IPS-NIHi7 (cell line): ENCODE data around the gene LRRC15.
A peak's percentile ranks its signal among the peaks of the same experiment; 100 is the strongest.

ENCODE experiments used
- DNase-seq: peaks from one replicate; pipeline ENCODE4 v3.0.0; 2012; ENCODE audit warnings: mixed read lengths; ENCODE audit errors: extremely low spot score

Gene LRRC15

DNA sequence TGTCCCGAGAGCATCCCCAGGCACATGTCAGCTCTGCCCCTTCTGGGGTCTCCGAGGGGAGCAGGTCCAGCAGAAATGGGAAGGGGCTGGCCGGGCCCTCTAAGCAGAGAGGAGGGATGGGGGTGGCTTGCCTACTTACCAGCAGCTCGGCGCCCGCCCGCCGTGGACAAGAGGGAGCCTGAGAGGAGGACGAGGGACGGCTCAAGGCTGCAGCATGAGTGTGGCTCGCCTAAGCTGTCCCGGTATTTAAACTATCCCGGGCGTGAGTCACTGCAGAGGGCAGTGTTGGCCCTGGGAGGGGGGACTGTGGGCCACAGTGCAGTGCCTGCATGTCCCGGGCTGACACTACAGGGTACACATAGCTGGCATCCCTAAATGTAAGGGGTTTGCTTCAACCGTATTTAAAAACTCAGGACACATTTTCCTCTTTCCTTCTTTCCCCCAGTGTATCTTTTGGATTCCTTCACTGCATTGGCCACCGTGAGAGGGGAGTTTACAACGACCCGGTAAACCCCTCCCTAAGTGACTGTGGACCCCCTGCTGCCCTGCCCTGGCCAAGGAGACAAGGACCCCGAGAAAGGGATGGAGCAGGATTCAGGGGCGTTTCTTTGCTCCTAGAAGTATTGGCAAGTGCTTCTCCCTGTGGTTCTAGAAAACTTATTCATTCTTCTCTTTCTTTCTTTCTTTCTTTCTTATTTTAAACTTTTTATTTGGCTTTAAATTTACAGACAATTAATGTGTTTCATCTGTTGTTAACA is at the start of gene LRRC15:
LRRC15 (minus strand) TSS at position 222 of the 758 bp plus-strand sequence. CDS start 8,700 bp downstream, outside the sequence.
- DNase-seq, result peak; percentile 76

DNA sequence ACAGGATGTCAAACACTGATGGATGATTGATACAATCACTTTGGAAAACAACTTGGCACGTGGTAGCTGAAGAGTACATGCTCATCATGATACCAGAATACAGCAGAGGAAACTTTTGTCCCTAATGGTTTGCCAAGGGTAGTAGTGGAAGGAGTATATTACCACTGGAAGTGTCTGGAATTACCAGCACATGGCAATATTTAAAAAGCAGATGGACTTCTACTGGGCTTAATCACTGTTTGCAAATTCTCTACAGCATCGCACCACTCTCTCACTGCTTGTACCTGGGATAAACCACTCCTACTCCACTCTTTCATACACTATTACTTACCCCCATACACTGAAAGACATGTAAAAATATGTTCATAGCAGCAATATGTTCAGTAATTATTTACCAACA is 49.1 kb upstream of the LRRC15 start:
- no peak for DNase-seq

DNA sequence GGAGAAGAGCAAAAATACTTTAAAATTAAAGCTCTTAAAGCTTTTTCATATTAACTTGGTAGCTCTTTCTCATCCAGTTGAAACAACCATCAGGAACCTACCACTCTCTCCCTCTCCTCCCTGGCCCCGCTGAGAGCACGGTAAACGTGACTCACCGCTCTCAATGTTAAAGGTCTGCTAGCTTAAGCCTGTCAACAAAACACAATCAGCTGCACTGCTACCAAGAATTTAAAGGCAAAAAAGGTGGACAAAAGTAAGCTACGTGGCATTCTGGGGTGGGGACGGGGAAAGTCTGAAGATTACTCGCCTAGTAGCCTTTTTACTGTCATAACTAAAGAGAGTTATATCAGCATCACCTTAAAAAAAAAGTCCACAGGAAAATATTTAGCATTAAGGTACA is 37.9 kb upstream of the LRRC15 start:
- DNase-seq, result no peak

DNA sequence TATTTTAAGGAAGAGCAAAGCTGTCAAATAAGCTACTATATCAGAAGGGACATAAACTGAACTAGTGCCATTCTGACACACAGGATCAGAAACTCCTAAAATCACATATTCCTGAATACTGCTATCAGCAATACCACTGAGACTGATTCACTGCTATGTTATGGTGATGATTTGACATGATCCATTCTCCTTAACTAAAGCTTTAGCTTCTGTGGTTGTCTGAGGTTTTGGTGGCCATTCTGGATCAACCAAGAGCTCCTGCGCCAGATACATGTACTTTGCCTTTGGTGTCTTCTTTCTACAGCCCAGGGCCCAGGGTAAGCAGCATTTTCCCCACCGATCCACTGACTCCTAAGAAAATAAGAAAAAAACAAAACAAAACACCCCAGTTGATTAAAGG is 36.2 kb upstream of the LRRC15 start:
- DNase-seq, result no peak

DNA sequence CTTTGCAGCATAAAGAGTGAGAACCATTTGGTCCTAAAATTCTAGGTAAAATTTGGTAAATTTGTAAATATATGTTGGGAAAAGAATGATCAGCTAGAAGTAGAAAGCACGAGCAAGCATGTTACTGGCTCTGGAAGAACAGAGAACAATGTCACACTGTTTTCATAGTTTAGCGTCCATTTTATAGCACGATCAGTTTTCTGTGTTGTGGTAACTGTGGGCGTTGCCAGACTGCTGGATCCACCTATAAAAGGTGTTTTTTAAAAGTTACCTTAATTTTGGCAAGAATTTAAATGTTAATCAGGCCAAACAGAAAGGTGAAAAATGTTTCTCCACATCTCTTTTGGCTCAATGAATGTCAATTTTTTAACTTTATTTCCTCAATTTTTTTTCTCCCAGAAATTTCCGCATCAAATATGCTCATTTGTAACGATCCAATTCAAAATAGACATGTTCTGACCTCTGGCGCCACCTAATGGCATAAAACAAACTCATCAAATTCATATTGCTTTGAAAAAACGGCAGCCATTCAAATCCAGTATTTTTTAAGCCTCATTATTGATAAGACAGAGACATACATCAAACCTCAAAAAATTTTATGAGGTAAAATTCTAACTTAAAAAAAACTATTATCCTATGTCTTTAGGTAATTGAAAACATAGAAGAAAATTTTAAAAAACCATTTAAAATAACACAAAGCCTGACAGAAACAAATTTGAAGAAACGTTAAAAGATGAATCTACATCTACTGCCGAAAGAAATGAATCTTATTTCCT is 35.0 kb upstream of the LRRC15 start:
- no peak for DNase-seq

DNA sequence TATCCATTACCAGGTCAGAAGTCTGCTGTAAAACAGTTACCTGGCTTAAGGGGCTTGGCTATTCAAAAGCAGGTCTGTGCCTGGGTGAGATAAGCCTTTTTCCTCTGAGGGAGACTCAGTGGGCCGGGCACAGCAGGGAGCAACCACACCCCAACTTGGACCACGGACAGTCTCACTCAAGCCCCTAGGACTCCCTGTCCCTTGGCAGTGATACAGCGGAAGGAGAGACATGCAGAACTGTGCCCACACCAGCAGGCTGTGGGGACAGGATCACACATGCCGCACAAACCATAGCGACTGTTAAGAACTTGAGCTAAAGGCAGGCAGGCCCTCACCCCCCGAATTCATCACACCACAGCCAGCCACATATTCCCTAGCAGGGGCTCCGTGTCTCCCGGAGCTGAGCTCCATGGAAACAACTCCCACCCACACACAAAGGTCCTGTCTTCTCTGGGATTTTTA is 32.4 kb upstream of the LRRC15 start:
- no peak for DNase-seq

DNA sequence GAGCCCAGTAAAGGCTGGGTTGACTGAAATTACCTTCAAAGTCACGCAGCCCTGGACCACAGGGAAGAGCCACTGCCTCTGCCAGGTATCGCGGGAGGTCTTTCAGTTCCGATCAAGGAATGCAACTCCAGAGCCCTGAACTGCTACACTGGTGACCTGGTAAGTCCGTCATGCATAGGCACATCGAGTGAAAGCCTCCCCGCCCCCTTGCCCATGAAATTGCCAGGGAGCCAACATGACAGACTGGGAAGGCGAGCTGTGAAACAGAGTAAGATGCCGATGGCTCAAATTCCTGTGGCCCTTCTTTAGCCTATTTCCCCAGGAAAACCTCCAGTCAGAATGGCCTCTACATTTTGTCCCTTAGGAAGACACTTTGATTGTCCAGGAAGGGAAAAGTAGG is 31.8 kb upstream of the LRRC15 start:
- no peak for DNase-seq

DNA sequence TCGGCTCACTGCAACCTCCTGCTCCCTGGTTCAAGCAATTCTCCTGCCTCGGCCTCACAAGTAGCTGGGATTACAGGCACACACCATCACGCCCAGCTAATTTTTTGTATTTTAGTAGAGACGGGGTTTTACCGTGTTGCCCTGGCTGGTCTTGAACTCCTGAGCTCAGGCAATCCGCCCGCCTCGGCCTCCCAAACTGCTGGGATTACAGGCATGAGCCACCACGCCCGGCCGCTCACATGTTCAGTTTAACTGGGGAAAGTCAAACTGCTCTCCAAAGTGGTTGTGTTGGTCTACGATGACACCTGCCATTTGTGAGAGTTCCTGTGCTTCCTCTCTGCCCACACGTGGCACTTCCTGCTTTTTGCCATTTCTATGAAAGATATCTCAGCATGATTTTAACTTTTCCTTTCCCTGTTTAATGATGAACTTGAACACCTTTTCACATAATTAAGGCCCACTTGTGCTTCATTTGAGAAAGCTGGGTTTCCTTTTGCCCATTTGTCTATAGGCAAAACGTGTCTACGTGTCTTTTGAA is 30.4 kb upstream of the LRRC15 start:
- no peak for DNase-seq

DNA sequence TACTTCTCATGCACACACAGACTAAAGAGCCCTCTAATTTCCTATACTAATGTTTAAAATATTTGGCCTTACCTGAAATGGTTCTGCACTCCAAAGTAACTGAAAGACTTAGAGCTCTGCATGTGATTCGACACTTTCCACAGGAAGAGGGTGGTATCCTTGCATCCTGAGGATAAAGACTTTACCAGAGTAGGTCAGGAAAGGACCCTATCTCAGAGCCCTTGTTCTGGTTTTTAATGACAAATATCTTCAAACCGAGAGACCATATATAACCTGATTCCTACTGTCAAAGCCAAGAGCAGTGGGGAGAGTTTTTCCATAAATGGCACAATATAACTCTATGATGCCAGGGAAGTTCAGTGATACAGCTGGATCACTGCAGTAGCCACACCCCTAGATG is 29.6 kb upstream of the LRRC15 start, which contains the start of gene GP5:
GP5 (minus strand) TSS at position 101 of the 400 bp plus-strand sequence. CDS start 984 bp downstream, outside the sequence.
- no peak for DNase-seq

DNA sequence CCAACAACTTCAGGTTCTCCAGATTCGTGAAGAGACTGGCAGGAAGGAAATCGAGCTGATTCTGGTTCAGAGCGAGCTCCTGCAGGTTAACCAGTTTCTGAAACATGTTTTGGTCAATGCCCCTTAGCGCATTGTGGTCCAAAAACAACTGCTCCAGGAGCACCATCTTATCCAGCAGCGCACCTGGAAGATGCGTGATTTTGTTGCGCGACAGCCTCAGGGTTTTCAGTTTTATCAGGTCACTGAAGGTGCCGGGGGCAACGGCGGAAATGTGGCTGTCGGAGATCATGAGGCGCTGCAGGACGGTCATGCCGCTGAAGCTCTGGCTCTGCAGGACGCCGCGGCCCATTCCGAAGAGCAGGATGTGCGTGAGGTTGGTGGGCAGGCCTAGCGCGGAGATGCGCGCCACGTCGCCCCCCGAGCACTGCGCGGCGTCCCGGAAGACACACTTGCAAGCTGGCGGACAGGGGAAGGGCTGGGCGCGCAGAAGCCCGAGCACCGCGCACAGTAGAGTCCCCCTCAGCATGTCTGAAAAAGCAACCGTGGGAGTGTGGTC is 28.3 kb upstream of the LRRC15 start:
- DNase-seq, result no peak

DNA sequence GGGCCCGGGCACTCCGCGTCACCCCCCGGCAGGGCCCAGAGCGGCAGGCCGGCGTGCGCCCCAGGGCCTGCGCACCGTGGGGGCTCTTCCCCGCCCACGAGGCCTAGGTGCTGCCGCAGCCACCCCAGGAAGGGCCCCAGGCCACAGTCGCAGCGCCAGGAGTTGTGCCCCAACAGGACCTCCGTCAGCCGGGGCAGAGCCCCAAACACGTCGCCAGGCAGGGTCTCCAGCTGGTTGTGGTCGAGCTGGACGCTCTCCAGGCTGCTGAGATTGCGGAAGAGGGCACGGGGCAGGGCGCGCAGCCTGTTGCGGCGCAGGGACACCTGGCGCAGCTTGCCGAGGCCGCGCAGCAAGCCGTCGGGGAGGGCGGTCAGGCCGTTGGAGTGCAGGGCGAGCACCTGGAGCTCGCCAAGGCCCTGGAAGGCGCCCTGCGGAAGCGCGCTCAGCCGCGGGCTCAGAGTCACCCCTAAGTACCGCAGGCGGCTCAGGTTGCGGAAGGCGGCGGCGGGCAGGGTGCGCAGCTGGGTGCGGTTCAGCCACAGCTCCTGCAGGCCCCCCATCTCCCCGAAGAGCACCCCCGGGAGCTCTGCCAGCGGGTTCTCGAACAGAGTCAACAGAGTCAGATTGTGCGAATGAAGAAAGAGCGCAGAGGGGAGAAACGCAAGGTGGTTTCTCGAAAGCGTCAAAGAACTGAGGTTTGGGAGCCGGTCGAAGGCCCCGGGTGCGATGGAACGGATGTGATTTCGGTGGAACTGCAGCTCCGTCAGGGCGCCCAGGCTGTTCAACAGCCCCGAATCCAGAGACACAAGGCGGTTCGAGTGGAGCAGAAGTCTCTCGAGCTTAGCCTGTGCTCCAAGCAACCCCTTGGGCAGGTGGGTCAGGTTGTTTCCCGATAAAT is 27.6 kb upstream of the LRRC15 start:
- DNase-seq, result peak; percentile 52

DNA sequence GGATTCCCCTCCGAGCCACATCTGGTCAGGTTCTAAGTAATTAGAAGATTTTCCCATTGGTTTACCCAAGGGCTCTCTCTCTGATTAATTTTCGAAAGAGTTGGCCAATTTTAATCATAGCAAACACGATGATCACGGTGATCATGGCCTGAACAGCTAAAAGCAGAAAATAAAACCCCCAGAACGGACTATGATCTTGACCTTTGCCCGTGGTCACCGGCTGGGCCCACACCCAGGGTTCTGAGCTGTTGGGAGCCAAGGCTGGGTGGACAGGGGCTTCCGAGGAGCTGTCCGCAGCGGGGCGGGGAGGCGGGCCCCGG is 27.0 kb upstream of the LRRC15 start:
- DNase-seq, result no peak

DNA sequence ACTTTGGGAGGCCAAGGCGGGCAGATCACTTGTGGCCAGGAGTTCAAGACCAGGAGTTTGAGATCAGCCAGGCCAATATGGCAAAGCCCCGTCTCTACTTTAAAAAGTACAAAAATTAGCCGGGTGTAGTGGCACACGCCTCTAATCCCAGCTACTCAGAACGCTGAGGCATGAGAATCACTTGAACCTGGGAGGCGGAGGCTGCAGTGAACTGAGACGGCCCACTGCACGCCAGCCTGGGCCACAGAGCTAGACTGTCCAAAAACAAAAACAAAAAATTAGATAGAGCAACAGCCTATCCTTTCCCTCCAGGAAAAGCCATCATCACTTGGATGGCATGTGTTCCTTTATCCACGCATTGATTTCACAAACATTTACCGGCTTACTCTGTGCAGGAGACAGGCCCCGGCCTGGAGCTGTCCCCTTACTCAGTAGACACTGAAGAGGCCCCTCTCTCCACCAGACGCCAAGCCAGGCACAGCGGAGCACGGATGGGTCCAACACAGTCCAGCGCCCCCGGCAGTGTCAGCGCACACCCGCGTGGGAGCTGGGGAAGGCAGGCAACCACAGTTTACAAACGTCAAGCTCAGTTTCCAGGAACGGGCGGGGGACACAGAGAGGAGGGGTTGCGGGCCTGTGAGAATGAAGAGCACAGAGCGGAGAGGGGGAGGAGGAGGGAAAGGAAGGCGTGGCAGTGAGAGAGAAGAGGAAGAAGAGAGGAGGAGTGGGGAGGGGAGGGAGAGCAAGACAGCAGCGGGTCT is 26.4 kb upstream of the LRRC15 start:
- peak; percentile 60 for DNase-seq

DNA sequence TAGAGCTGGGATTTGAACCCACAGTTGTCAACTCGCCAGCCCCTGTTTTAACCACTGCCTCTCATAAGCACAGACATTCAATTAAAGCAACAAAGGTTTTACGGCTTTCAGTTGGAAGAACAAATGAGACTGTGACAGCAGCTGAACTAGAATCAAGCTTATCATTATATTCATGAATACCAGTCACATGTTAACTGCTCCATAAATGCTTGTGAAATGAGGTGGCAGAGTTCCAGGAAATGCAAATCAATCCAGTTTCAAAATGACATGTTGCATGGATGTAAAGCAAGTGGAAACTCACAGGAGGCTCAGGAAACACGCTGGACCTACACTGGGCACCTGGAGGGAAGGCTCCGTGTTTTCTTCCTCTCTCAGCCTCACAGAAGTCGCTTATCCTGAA is 25.7 kb upstream of the LRRC15 start:
- DNase-seq, result no peak

DNA sequence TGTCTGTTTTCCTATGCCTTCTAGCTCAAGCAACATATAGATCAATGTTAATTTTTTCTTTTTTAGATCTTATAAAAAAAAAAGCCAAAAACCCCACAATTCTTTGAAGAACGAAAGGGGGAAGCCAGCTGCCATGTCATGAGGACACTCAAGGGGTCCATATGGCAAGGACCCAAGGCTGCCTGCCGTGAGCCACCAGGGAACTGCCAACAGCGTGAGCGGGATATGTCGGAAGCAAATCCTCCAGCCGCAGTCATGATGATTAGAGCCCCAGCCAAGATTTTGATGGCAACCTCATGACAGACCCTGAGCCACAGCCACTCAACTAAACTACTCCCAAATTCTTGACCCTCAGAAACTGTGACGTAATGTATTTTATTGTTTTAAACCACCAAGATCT is 23.0 kb upstream of the LRRC15 start:
- DNase-seq, result no peak

DNA sequence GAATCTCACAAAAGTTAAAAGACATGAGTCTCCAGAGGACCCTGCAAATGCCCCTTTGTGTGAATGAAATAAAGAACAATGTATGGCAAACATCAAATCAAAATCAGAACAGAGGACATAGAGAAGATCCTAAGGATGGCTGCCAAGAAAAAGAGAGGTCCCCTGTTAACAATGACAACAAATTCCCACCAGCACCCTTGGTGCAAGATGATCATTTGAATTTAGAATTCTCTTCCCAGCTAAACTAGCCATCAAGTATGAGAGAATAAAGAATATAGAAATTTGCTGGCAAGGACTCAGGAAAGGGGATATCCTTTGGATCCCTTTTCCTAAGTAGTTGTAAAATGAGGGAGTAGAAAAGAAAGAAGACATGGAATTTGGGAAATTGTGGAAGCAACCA is 21.3 kb upstream of the LRRC15 start:
- no peak for DNase-seq

DNA sequence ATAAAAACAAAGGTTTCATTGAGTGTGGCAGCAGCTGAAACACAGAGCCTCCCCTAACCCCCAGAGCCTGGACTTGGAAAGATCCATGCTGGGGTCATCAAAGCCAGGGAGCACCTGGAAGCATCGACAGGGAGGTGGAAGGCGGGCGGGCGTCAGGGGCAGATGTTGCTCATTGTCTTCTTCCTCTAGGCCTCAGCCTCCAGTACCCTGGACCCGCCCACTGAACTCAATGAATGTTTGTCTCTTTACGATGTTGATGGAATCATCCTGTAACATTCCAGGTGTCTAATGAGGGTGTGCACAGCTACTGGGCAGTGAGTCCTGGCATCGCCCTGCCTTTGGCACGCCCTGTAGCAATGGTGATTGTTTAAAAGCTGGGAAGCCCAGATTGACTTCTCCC is 19.7 kb upstream of the LRRC15 start:
- no peak for DNase-seq

DNA sequence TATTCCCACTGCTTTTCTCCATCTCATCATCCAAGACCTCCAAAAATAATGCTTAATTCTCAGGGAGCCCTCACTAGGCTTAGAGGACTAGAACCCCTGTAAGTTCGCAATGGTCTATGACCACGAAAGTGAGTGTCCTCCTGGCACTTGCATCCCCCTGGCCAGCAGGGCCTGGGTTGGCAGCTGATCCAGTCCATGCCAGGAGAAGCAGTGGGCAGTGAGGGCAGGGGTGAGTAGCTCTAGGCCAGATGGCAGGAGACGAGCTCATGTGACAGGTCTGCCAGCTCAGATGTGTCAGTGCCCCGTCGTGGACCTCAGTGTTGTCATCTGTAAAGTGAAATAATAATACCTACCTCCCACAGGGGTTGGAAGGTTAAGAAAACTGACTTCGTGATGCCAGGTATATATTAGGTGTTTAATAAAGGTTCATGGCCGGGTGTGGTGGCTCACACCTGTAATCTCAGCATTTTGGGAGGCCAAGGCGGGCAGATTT is 18.4 kb upstream of the LRRC15 start:
- DNase-seq, result no peak

DNA sequence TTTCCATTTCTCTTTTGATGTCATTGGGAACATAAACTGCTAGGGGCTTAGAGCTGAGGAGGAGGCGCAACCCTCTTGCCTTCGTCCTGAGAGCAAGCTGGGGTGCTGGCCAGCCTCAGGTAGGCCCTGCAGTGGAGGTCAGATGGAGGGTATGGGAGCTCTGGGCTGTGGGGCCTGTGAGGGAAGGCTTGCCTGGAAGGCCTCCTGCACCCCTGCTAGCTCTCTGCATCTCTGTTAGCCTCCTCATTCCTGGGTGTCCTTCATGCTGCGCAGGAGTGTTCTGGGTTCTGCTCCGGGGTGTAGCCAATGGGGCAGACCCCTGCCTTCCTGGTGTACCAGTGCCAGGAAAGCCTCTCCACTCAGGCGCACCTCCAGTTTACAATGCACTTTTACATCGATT is 17.7 kb upstream of the LRRC15 start:
- no peak for DNase-seq

DNA sequence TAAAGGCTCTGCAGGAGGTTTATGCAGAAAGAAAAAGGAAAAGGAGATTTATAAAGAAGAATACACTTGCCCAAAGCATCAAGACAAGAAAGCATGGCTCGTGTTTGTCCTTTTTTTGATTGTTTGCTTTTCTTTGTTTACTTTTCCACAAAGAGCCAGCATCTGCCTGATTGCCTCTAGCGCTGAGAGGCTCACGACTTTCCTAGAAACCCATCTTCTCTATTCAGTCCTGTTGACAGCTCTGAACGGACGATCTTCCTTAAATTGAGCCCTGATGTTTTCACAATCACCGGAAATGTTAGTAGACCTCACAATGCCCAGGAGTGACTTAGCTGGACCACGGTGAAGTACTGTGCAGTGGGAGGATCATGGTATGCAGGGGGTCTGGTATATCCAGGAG is 17.1 kb upstream of the LRRC15 start:
- no peak for DNase-seq

DNA sequence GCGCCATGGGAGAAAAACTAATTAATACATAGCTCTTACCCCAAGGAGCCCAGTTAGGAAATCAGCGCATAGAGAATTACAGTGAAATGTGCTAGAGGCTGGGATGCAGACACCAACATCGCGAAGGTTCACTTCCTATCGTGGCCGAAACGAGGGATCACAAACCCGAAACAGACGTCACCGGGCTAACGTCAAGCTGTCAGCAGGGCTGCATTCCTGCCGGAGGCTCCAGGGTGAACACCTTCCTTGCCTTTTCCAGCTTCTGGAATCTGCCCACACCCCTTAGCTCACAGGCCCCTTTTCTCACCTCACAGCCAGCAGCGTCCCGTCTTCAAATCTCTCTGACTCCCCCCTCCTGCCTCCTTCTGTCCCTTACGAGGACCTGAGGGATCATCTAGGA is 16.5 kb upstream of the LRRC15 start:
- no peak for DNase-seq
